KG1 (cell line): Measurements from ENCODE around the gene TSSC4.

ENCODE experiments used
- DNase-seq: peaks from one replicate; lab custom pipeline; 2025; lab: John Stamatoyannopoulos, UW

TSSC4 gene

GRCh38 chr11:2447951-2448650 lies 47.6 kb downstream of the TSSC4 start:
- no peak for DNase-seq

- no peak for DNase-seq
These were observed 48.4 kb downstream of the TSSC4 start for GRCh38 chr11:2448661-2449547.

GRCh38 chr11:2449548-2450320 lies 49.2 kb downstream of the TSSC4 start:
- no peak for DNase-seq

GRCh38 chr11:2450321-2451041 lies 49.9 kb downstream of the TSSC4 start:
- no peak for DNase-seq

- no peak for DNase-seq
These were observed 50.8 kb downstream of the TSSC4 start for GRCh38 chr11:2451336-2451735.

- no peak for DNase-seq
These were observed 51.4 kb downstream of the TSSC4 start for GRCh38 chr11:2451916-2452315.

- DNase-seq = no peak
These were observed 51.9 kb downstream of the TSSC4 start for GRCh38 chr11:2452321-2453012.

- no peak for DNase-seq
These were observed 52.9 kb downstream of the TSSC4 start for GRCh38 chr11:2453436-2453835.
